ACHN (cell line): ENCODE results near the gene PCNT.

Experiments
- DNase-seq: peaks from one replicate; pipeline ENCODE4 v3.0.0-alpha.2; 2015
- in situ Hi-C: cut with HindIII; loops from 2 replicates; pipeline ENCODE4 v1.10.0; 2017; ENCODE audit warnings: low sequenced_read_pairs, low pct_ligation_motif_present, low pct_unique_long_range_greater_than_20kb

The PCNT gene

DNA sequence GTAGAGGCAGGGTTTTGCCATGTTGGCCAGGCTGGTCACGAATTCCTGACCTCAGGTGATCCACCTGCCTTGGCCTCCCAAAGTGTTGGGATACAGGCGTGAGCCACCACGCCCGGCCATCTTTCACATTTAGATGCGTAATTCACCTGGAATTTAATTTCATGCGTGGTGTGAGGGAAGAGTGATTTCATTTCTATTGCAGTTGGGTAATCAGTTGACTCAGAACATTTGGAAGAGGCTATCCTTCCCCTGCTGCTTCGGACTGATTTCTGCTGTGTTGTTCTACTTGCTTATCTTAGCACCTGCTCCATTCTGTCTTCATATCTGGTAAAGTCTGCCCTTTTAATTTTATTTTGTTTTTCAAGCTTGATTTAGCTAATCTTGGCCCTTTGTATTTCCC lies 153.8 kb downstream of the PCNT start:
- in situ Hi-C loops: no loop called here
- DNase-seq: no peak

DNA sequence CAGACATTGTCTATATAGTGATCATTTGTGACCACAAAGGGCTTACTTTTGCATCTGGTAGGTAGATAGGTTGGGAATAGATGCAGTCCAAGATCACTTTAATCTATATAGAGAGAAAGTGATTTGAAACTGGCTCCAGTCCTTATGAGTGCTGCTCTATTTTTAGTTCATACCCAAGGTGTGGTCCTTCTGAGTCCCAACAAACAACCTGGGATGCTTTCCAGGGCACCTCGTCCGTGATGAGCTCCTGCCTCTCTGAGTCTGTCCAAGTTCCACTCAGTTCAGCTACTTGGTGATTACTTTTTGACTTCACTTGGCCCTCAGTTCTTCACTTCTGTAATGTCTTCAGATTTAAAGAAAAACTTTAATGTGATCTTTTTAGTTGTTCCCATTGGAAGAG lies 155.0 kb downstream of the PCNT start:
- in situ Hi-C loops: no loop called here
- DNase-seq: no peak

DNA sequence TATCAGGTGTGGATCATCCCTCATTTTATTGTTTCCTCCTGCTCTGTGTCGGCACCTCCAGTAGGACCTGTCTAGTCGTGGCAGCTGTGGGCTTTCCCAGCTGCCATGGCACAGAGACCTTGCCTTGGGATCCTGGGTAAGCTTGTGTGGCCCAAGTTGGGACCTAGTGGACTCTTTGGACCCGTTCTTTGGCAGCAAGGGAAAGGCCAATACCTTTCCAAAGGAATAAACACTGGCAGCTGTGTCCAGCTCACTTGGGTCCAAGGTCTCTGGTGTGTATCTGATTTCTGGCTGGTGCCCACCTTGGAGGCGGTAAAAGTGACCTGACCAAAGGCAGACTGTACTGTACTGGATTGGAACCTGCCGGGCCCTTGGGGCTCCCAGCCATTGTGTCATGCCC lies 156.5 kb downstream of the PCNT start:
- no peak for DNase-seq
- in situ Hi-C loops: no loop called here

DNA sequence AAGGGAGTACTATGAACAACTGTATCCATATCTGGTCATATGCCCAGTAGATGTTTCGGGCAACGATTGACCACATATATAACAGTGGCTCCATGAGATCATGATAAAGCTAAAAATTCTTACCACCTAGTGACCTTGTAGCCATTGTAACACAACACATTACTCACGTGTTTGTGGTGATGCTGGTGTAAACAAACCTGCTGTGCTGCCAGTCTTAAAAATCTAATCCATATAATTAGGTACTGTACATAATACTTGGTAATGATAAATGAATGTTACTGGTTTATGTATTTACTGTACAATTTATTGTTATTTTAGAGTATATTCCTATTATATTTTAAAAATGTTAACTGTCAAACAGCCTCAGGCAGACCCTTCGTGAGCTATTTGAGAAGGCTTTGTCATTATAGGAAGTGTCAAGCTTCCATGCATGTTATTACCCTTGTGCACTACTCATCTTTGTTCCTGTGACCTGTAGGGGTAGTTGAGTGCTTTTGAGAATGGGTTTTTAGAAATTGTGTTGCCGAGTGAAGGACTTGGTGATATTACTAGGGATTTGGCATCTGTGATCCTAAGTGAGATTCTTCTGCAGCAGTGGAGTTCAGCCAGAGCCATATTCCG lies 158.4 kb downstream of the PCNT start:
- in situ Hi-C loops: no loop called here
- DNase-seq: no peak

DNA sequence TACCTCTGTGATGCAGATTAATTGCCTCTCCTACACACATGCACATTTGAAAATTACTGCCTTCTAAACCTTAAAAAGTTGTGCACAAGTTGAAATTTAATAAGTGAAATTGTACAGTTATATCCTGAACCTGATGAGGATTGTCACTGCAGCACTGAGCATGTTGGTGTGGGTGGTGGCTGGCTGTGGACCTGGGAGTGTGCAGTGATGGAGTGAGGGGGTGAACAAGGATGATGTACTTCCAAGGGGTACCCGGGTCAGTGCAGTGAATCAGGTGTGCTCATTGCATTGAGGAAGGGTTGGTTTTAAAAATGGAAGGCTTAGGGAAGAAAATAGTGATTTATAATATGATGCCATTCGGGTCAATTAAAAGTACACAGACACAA lies 158.9 kb downstream of the PCNT start:
- in situ Hi-C loops: no loop called here
- no peak for DNase-seq

DNA sequence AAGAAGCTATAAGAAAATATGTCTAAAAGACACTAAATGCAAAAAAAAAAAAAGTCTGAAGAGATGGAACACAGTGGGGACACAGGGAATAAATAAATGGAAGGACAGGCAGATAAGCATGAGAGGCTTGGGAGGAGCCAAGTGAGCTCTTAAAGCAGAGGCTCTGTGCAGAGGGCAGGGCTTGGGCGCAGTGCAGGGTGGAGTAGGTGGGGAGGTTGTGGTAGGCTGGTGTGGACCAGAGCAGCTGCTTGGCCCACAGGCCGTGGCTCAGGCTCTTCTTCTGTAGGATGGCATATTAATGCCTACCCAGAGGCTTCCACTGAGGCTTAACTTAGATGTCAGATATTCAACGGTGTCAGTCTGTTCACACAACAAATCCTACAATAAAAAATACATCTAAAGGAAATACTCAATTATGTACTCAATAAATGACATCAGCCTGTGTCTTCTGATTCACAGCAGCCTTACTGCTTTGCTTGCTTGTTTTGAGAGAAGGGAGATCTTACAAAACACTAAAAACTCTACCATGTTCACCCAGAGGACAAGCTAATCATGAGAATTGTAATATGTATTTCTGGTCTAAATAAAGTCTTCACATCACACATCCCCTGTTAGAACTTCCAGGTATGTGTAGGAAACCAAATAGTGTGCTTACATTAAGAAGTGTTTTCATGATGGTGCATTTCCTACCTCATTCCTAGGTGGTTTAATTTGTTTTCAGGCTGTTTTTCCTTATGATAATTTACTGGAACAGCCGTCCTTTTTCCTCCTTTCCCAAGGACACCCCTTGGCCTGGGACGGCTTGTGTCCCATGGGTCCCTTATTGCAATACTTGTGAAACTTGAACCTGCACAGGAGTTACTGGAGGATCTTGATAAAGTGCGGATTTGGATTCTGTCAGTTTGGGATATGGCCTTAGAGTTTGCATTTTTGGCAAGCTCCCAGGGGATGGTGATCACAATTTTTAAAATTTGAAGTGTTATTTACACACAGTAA lies 159.6 kb downstream of the PCNT start:
- no peak for DNase-seq
- in situ Hi-C loops: no loop called here

DNA sequence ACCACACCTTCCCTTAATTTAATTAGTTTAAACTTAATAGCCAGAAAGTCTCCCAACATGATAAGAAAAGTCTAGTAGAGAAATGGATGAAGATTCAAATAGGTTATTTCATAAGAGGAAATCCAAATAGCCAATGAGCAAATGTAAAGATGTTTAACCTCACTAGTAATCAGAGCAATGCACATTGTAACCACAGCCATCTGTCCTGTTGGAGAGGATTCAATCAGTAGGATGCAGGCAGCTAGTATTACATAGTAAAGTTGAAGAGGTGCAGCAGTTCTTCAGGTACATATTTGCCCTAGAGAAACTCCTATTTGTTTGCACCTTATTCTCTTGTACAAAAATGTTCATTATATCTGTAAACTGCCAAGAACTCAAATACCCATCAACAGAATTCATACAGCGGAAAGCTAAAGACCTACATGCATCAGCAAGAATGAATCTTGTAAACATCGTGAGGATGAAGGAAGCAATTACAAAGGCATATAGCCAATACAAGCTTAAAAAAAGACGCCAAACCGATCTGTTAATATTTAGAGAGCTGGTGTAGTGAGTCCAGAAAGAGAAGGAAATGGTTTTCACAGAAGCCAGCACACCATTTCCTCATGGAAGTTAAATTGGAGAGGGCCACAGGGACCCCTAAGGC lies 162.6 kb downstream of the PCNT start:
- DNase-seq: no peak
- in situ Hi-C loops: no loop called here

DNA sequence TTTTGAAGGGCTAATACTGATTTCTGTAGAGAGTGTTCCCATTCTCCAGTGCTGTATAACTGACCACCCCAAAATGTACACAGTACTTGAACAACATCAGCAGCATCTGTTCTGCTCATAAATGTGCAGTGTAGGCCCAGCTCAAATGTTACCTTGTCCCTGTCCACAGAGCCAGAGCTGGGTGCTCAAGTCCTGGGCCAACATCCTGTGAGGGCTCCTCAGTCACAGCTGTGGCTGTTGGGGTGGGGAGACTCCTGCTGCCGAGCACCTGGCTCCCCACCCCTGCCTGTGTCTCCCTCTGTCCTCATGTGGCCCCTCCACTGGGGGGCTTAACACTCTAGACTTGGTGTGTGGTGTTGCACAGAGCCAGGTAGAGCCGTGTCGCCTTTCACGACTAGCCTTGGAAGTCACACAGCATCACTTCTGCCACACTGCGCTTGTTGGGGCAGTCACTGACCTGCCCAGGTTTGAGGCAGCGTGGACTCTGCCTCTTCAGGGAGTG lies 165.3 kb downstream of the PCNT start:
- in situ Hi-C loops: no loop called here
- DNase-seq: no peak

DNA sequence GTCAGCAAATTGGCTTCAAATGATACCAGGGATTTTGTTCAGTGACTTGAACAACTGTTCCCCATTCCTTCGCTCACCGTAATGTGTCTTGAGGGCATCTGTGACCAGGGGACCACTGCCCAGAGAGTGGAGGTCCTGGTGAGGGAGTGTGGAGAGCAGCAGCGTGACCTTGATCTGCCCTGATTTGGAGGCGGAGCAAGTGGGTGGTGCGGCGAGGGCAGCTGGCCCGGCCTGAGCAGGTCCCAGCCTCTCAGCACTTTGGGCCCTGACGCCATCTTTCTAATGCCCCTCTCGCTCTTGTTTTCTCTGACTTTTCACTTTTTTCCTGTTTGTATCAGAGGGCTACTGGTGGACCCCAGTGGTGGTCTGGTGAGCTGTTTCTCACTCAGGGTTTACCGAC lies 165.8 kb downstream of the PCNT start:
- in situ Hi-C loops: no loop called here
- DNase-seq: no peak

DNA sequence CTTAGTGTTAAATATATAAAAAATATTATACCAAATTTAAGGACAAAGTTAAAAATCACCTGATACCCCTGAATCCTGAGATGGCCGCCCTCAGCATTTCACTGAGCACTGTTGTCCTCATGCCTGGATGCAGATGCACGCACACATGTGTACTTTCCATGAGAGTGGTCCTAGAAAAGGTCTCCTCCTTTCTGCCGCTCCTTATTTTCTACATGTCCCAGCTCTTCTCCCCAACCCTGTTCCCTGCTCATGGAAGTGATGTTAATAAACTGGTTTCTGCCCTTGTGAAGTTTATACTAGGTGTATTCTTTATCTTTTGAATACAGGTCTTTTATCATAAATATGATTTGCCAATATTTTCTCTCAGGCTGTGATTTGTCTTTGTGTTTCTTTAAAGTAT lies 167.6 kb downstream of the PCNT start:
- in situ Hi-C loops: no loop called here

DNA sequence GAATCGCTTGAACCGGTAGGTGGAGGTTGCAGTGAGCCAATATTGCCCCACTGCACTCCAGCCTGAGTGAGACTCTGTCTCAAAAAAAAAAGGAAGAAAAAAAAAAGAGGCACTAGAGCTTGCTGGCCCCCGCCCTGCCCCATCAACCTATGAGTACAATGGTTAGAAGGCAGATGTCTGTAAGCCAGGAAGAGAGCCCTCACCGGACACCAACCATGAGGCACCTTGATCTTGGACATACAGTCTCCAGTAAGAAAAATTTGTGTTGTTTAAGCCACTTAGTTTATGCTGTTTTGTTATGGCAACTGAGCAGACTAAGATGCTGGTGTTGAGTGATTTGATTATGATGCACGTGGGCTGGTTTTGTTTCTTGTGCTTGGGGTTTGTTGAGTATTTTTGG lies 168.9 kb downstream of the PCNT start:
- in situ Hi-C loops: no loop called here
- DNase-seq: no peak

More for the DNA sequence above, 167.6 kb downstream of the PCNT start:
- no peak for DNase-seq

DNA sequence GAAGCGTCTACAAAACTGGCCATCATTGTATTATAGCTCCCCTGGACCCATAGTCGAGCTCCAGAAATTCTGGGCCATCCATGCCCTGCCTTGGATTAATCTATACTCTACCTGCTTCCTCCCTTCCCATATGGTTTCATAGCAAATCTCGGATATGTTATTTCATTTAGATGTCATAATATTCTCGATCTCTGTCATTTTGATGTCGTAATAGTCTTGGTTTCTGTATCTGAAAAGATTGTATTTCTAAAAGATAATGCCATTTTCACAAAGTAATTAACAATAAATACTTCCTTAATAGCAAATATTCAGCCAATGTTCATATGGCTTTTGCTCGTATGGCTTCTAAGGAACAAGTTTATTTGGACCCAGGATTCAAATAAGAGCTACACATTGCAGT lies 169.9 kb downstream of the PCNT start:
- in situ Hi-C loops: no loop called here
- no peak for DNase-seq
